B cell (primary cell): ENCODE data around the gene SYN1. TPM values are rescaled to one million over a fixed set of nuclear protein-coding genes. Genes with fewer than 3 reads are reported as not detected.

Source experiments
- ATAC-seq: fragments of 200-7000 bp; cut with Tn5 transposase; one replicate; pipeline ENCODE4 v1.10.0; 2021; ENCODE audit warnings: low read depth, mild to moderate bottlenecking, moderate number of reproducible peaks, moderate library complexity
- CTCF ChIA-PET: fragments of 350-600 bp; sonication (Branson Sonifier 250); formaldehyde crosslinking; loops from one replicate; lab custom pipeline; 2021; ENCODE audit warnings: antibody characterized with exemption, inconsistent platforms; lab: Charles Lee
- POLR2A ChIA-PET: fragments of 350-600 bp; sonication (Branson Sonifier 250); formaldehyde crosslinking; loops from one replicate; lab custom pipeline; 2021; ENCODE audit warnings: antibody characterized with exemption; lab: Charles Lee
- DNase-seq: peaks from one replicate; pipeline ENCODE4 v3.0.0; 2013
- H2AFZ ChIP-seq: 2 replicates; pipeline ENCODE4 v1.6.1; 2012; ENCODE audit warnings: mild to moderate bottlenecking, low read depth, low read length; ENCODE audit not compliant: insufficient read depth, poor library complexity, severe bottlenecking
- H3K27ac ChIP-seq, 2 donors: 1 replicate in 1 of 2; 2 replicates in 1 of 2; pipeline ENCODE4 v1.5.1; 2012 to 2013; ENCODE audit warnings: low read length in 2 of 2, mild to moderate bottlenecking in 2 of 2, moderate library complexity in 1 of 2
- H3K27me3 ChIP-seq, 4 experiments: fragments of 200-600 bp in 1 of 4; sonication (generic) in 1 of 4; replicated peaks in 1 of 4; 1 replicate in 2 of 4; 2 replicates in 2 of 4; pipeline versions ENCODE4 v1.6.1 to v1.7.0; 2013 to 2016; ENCODE audit warnings: low read length in 3 of 4, mild to moderate bottlenecking in 2 of 4, mixed read lengths in 1 of 4, moderate library complexity in 1 of 4; ENCODE audit not compliant: insufficient read depth in 4 of 4, control insufficient read depth in 3 of 4; ENCODE audit errors: control extremely low read depth in 1 of 4
- H3K36me3 ChIP-seq, 2 experiments: replicated peaks in 1 of 2; 1 replicate in 1 of 2; 2 replicates in 1 of 2; pipeline versions ENCODE4 v1.6.1 to v1.7.1; 2013; ENCODE audit warnings: low read length in 1 of 2; ENCODE audit not compliant: insufficient read depth in 2 of 2, control insufficient read depth in 1 of 2; ENCODE audit errors: control extremely low read depth in 1 of 2, extremely low read depth in 1 of 2
- H3K4me1 ChIP-seq, 2 donors: fragments of 200-600 bp in 1 of 2; sonication (generic) in 1 of 2; 1 replicate in 1 of 2; 2 replicates in 1 of 2; pipeline versions ENCODE4 v1.5.1 to v1.6.1; 2013 to 2017; ENCODE audit warnings: low read length in 2 of 2; ENCODE audit not compliant: control insufficient read depth in 2 of 2, insufficient read depth in 2 of 2
- H3K4me2 ChIP-seq: replicated peaks from 2 replicates; pipeline ENCODE3; 2012; ENCODE audit warnings: mild to moderate bottlenecking, low read depth, low read length; ENCODE audit not compliant: poor library complexity, severe bottlenecking
- H3K4me3 ChIP-seq, 5 experiments: fragments of 200-600 bp in 1 of 5; sonication (generic) in 1 of 5; 1 replicate in 3 of 5; 2 replicates in 2 of 5; pipeline versions ENCODE4 v1.5.1 to v1.7.0; 2011 to 2016; ENCODE audit warnings: low read length in 4 of 5, mild to moderate bottlenecking in 4 of 5, low read depth in 2 of 5, control low read depth in 1 of 5, moderate library complexity in 1 of 5; ENCODE audit not compliant: insufficient read depth in 1 of 5; ENCODE audit errors: control extremely low read depth in 1 of 5, extremely low read depth in 1 of 5
- H3K79me2 ChIP-seq: fragments of 200-600 bp; sonication (generic); one replicate; pipeline ENCODE4 v1.6.0; 2016; ENCODE audit warnings: low read length; ENCODE audit not compliant: control insufficient read depth, insufficient read depth
- H3K9ac ChIP-seq: fragments of 200-600 bp; sonication (generic); 2 replicates; pipeline ENCODE4 v1.6.1; 2017; ENCODE audit warnings: mild to moderate bottlenecking, low read length, moderate library complexity
- H3K9me3 ChIP-seq, 3 donors: one replicate each; pipeline versions ENCODE4 v1.6.1 to v1.7.1; 2013; ENCODE audit warnings: low read length in 2 of 3; ENCODE audit not compliant: control insufficient read depth in 2 of 3, insufficient read depth in 1 of 3; ENCODE audit errors: control extremely low read depth in 1 of 3
- H4K20me1 ChIP-seq: 2 replicates; pipeline ENCODE4 v1.6.0; 2012; ENCODE audit warnings: mild to moderate bottlenecking, low read length; ENCODE audit not compliant: insufficient read depth, control insufficient read depth, poor library complexity, severe bottlenecking
- H3K27ac Mint-ChIP-seq: one replicate; pipeline ENCODE4 v1.8.0; 2021; ENCODE audit warnings: mixed read lengths
- H3K27me3 Mint-ChIP-seq: one replicate; pipeline ENCODE4 v1.8.0; 2021; ENCODE audit warnings: mixed read lengths
- H3K4me1 Mint-ChIP-seq: one replicate; pipeline ENCODE4 v1.8.0; 2021; ENCODE audit warnings: mixed read lengths
- H3K4me3 Mint-ChIP-seq: one replicate; pipeline ENCODE4 v1.8.0; 2021; ENCODE audit warnings: mixed read lengths
- H3K9me3 Mint-ChIP-seq: one replicate; pipeline ENCODE4 v1.8.0; 2022; ENCODE audit warnings: mixed read lengths; ENCODE audit not compliant: insufficient read depth
- EZH2 ChIP-seq: IDR thresholded peaks from 2 replicates; pipeline ENCODE4 v1.6.1; 2012; ENCODE audit warnings: borderline replicate concordance, low read depth, mild to moderate bottlenecking, moderate library complexity, low read length; ENCODE audit not compliant: insufficient read depth, poor library complexity, severe bottlenecking
- WGBS: methylation state at CpG from one replicate; pipeline ENCODE4 v1.1.5; 2013; ENCODE audit warnings: missing lambda C conversion rate; ENCODE audit not compliant: insufficient coverage; 5-methylcytosine and 5-hydroxymethylcytosine counted together
- intact Hi-C: fragments of 100-400 bp; cut with micrococcal nuclease; formaldehyde crosslinking; loops from one replicate; pipeline ENCODE4 v1.10.0; 2022
- polyA plus RNA-seq: library from polyadenylated mRNA; depleted of rRNA; stranded (reverse); fragments of >200 nt; gene quantifications from 2 replicates; pipeline ENCODE4 v1.2.3, GENCODE V29; 2012
- total RNA-seq, 2 donors: library from RNA; stranded (reverse); fragments of 120-200 nt in 1 of 2; gene quantifications; 1 replicate in 1 of 2; 2 replicates in 1 of 2; pipeline versions ENCODE4 v1.2.3 to v1.2.4, GENCODE V29; 2013 to 2022
- TF ChIP-seq, protein P1 (sequence below): fragments of 200-600 bp; IDR thresholded peaks from one replicate; pipeline ENCODE4 v1.8.0; 2022; ENCODE audit warnings: antibody characterized with exemption, mild to moderate bottlenecking

SYN1 gene
- total and polyA plus RNA-seq, 2 donors (not counting 1 experiment from before 2014, with no cell fraction given), result not detected

DNA sequence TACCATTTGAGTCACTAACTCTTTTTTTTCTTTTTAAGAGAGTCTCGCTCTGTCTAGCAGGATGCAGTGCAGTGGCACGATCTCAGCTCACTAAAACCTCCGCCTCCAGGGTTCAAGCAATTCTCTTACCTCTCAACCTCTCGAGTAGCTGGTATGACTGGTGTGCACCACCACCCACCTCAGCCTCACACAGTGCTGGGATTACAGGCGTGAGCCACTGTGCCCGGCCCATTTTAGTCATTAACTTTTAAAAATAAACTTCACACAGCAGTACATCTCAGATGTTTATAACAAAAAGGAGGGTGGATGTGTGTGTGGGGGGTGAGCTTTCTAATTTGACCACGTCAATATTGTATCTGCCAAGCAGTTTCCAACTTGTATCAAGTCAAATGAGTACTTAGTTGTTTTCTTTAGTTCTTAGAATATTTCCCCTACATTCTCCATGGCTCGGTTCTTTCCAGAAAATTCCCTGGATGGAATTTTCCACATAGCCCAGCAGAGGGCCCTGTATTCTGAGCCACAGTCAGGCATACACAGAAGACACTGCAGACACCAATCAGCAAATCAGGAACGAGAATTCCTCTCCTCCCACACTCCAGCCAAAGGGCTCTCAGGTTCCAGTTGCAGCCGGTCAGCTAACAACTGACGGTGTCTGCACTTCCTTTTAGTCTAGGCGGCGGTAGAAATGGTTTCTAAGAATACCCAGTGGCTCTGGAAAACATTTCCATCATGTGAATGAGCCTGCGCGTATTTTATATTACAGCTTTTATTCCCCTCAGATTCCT lies 78.7 kb downstream of the SYN1 start:
- ATAC-seq (no peak), DNase-seq (no peak)
- Histone ChIP-seq H3K4me2 (no peak overlapping the region), H4K20me1 (no peaks in the 10 kb centered on the region), H3K4me3 (no peak overlapping the region), H3K36me3 (no peaks in the 10 kb centered on the region), H3K79me2 (no peaks in the 10 kb centered on the region), H3K27me3 (no peaks in the 10 kb centered on the region), H2AFZ (no peak overlapping the region), H3K9ac (no peak overlapping the region), H3K9me3 (no peaks in the 10 kb centered on the region), H3K27ac (no peak overlapping the region), H3K4me1 (no peaks in the 10 kb centered on the region)
- H3K9me3 Mint-ChIP-seq, result no peaks in the 10 kb centered on the region
- no peak overlapping the region for H3K27ac Mint-ChIP-seq
- ChIA-PET POLR2A (no interaction called here), CTCF (no interaction called here)
- no peak overlapping the region for H3K4me3 Mint-ChIP-seq
- no peaks in the 10 kb centered on the region for H3K27me3 Mint-ChIP-seq
- no peaks in the 10 kb centered on the region for H3K4me1 Mint-ChIP-seq
- TF ChIP-seq EZH2, result no peak
- TF ChIP-seq, protein P1, sequence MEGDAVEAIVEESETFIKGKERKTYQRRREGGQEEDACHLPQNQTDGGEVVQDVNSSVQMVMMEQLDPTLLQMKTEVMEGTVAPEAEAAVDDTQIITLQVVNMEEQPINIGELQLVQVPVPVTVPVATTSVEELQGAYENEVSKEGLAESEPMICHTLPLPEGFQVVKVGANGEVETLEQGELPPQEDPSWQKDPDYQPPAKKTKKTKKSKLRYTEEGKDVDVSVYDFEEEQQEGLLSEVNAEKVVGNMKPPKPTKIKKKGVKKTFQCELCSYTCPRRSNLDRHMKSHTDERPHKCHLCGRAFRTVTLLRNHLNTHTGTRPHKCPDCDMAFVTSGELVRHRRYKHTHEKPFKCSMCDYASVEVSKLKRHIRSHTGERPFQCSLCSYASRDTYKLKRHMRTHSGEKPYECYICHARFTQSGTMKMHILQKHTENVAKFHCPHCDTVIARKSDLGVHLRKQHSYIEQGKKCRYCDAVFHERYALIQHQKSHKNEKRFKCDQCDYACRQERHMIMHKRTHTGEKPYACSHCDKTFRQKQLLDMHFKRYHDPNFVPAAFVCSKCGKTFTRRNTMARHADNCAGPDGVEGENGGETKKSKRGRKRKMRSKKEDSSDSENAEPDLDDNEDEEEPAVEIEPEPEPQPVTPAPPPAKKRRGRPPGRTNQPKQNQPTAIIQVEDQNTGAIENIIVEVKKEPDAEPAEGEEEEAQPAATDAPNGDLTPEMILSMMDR, result no peak
- intact Hi-C loops, result no loop called here
- 100% methylated on average over 1 of the region's 15 CpGs for whole genome bisulfite sequencing

DNA sequence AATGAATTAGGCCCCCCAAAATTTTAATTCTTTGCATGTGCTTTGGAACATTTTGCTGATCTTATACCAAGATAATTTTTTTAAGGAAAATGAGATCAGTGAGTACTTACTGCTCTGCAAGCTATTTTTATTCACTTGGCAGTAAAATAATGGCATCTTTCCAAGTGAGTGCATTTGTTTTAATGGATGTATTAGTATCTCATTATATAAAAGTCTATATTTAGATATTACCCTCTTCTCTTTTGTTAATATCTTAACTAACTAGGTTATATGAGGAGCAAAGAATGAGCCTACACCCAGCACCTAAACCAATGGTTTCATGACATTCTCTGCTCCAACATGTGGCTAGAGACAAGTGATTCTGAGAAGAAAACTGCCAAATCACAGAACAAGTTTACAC lies 79.8 kb downstream of the SYN1 start:
- ATAC-seq (no peak), DNase-seq (no peak)
- Mint-ChIP-seq H3K4me3 (no peak overlapping the region), H3K9me3 (no peaks in the 10 kb centered on the region), H3K27me3 (no peaks in the 10 kb centered on the region), H3K4me1 (no peaks in the 10 kb centered on the region), H3K27ac (no peak overlapping the region)
- intact Hi-C loops, result no loop called here
- no peaks in the 10 kb centered on the region for H4K20me1 ChIP-seq
- POLR2A ChIA-PET, result no interaction called here
- H3K36me3 ChIP-seq, result no peaks in the 10 kb centered on the region
- H3K79me2 ChIP-seq, result no peaks in the 10 kb centered on the region
- no peak overlapping the region for H3K4me2 ChIP-seq
- no peaks in the 10 kb centered on the region for H3K4me1 ChIP-seq
- CTCF ChIA-PET, result no interaction called here
- no peaks in the 10 kb centered on the region for H3K9me3 ChIP-seq
- H3K9ac ChIP-seq, result no peak overlapping the region
- no peak overlapping the region for H3K4me3 ChIP-seq
- H2AFZ ChIP-seq, result no peak overlapping the region
- H3K27me3 ChIP-seq, result no peaks in the 10 kb centered on the region
- TF ChIP-seq, protein P1, result no peak
- no peak for TF ChIP-seq EZH2
- H3K27ac ChIP-seq, result no peak overlapping the region
